Inflammatory macrophage (primary cell): Measurements from ENCODE around the gene MUC15.

Source experiments
- DNase-seq, 2 donors: peaks; one replicate each; pipeline ENCODE4 v3.0.0-alpha.2; 2020 to 2022

Gene MUC15

DNA sequence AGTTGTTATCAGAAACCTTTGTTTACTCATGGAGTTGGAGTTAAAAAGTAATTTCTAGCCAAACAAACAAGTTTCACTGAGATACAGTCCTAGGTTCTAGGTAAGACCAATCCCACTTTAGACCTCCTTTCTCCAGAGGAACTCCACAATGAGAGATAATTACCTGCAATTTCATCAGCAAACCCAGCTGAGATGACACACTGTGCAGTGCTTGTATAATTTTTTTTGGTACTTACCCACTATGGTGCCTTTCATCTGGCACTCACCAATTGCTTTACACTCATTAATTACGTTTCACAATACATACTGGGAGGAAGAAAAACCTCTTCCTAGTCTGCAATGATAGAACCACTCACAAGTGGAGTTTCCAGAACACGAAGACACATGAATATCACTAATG lies 1.8 kb upstream of the MUC15 start:
- no peak for DNase-seq

DNA sequence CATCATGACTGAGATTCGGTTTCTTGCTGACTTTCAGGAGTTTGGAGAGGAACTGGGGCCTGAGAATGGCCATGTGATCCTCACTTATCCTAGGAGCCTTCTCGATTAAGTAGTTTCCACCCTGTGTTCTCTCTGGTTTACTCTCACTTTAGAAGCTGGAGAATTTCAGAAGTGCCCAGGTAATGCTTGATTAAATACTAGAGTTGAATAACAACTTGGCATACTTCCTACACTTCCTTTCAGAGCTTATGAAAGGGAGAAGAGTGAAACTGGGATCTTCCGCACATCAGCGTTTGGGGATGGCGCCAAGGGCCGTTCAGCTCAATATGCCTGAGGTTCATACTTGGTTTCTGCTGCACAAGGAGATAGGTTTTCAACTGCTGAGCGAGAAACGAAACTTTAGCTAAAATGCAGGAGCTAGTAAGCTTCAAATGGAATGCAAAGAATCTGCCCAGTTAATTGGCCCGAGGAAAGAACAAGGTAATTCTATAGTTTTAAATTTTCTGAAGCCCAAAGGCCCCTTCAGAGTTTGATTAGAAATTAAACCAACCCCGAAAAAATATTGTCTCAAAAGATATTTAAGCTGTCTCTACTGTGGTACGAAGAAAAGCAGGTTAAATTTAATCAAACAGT lies 823 bp upstream of the MUC15 start:
- DNase-seq = no peak

DNA sequence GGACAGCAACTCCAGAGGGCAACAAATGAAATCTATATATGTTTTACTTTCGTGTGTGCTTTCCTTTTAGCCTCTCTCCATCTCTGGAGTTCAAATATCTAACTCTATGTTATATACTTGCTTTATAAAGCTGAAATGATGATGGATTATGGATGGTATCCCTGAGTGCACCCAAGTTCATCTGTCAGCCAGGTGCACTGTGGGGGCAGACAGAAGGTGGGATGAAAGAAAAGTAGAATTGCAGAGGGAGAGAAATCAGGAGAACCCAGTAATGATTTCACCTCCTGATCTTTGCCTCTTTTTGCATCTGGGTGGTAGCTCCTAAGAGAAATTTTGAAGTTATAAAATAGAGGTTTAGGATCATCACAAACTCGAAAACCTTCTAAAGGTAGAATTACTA lies 2.4 kb downstream of the MUC15 start:
- no peak for DNase-seq

DNA sequence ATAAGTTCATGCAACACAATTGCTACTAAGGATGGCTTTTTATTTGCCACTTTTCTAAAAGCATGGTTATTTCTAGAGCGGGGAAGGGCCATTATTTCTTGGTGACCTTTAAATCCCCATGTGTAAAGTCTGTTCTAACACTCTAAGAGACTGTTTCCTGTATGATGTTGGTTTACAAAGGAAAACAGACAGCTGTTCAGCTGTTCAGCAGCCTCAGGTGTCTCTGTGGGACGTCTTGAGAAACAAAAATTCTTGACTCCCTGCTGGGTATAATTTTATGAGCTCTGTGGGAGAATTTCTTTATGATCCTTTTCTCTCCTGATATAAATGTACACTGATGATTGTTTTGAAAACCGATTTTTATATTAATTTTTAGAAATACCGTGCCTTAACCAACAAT lies 13.9 kb downstream of the MUC15 start:
- no peak for DNase-seq

DNA sequence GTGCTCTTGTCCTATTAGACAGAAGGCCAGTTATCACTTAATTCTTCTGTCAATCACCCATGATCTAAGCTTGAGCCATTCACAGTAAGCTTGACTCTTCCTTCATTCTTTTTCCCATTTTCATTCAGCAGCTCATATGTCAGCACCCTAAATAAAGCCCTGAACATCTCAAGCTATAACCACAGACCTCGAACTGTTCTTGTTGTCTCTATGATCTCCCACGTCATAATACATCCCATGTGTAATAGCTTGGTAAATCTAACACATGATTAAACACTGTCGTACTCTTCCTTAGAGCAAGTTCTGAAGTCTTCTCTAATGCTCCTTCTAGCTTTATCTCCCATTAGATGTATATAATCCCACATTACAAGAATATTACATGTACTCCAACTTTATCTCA lies 14.4 kb downstream of the MUC15 start:
- no peak for DNase-seq

DNA sequence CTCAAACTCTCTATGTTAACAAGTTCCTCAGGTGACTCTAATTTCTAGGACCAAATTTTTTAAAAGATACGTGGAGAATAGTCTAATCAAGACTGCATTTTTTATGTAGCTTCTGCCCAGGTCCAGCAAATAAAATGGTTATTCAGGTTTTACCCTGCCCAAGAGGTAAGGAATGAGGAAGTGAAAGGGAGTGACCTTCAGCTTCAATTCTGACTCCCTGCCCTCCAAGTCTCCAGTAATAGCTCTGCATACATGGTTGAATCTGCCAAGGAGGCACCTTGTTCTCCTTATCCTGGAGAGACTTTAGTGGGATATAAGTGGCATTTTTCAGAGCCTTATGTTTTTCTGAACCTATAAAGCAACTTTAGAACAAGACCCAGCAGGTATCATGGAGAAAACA lies 15.5 kb downstream of the MUC15 start:
- no peak for DNase-seq

DNA sequence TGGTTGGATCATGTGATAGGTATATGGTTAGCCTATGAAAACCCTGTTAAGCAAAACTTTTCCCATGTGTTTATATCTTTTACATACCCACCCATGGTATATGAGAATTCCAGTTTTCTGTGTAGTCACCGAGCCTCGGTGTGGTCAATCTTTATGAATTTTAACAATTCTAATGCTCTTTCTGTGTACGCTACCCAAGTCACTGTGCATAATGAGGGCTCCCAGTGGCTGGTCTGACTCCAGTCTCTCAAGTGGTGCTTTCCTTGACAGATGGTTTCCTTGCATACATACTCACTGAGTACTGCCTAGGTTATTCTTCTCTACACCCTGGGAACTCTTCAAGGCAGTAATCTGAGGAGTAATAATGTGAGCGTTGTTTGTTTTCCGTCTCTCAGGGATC lies 17.6 kb downstream of the MUC15 start:
- DNase-seq = no peak

DNA sequence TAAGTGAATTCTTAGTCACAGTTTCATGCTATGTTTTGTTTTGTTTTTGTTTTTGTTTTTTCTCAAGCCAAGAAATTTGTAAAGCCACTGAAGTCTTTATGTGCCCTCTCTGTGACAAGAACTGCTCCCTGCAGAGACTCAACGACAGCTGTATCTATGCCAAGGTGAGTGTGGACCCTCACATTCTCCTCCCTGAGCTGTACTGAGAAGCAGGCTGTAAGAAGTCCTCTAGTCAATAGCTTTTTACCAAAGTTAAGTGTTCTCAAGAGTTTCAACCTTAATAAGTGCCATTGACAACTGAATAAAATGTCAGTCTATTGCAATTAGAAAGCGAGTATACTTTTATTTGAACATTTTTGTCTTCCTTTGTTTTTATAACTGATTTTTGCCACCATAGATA lies 18.9 kb downstream of the MUC15 start:
- DNase-seq = no peak

DNA sequence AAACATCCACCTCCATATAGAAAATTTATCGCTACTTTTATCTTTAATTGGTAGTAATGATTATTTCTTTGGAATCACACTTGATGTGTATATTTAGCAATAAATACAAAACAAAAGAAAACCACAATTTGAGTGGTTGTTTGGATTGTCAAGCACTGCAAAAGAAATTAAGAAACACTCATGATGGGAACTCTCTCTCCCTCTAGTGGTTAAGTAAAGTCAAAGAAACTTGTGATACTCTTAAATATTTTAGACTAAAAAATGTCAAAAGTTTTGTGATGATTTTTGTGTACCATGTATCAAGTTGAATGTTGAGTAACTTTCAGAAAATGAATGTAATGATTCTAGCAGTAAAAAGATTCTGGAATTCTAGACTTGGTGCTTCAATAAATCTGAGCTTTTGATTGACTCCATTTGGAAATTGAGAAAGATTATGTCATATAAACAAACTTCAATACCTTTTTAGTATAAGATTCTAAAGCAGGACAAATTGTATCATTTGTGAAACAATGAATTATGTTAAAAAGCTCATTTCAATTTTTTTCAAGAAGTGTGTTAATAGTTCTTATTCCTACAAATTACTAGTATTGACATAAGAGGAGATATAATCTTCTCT lies 20.8 kb downstream of the MUC15 start:
- DNase-seq = no peak

DNA sequence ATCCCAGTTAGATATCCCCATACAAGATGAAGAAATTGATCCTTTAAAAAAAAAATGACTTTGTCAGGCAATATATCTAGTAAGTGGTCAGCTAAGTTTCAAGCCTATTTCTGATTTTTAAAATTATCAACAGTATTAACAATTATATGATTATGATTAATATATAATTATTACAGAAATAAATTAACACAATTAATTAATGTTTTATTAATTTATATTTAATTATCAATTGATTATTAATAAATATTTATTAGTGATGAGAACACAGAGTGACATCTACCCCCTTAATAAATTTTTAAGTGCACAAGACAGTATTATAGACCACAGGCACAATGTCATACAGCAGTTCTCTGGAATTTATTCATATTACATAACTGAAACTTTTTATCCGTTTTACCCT lies 22.0 kb downstream of the MUC15 start:
- no peak for DNase-seq

DNA sequence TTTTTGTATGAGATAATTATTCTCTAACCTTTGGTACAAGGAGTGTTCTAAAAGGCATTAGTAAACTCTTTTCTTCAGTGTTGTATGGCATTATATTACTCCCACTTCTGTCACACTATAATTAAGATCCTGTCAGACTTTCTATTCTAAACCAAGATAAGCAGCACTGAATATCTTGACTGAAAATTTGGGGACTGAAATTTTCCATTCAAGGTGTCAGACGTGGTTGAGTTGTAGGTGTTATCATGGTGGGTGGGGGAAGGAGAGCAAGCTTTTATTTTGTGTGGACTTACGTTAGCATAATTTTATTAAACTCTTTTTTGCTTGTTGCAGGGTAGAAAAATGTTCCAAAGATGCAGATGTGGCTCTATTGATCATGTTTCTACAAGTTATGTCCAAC lies 22.9 kb downstream of the MUC15 start:
- DNase-seq = no peak

DNA sequence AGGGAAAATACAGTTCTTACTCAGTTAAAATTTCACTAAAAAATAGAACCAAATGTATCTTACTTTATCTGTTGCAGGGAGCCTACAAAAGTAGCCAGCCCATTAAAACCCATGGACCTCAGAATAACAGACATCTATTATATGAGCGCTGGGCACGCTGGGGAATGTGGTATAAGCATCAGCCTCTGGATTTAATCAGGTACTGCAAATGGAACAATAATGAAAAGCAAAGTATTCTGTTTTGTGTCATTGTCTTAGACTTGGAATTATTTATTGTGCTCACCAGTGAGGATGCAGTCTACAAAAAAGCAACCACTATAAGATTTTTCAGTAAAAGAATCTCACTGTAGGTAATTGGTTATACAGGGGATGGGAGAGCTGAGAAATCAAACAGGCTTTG lies 30.2 kb downstream of the MUC15 start:
- DNase-seq = no peak

DNA sequence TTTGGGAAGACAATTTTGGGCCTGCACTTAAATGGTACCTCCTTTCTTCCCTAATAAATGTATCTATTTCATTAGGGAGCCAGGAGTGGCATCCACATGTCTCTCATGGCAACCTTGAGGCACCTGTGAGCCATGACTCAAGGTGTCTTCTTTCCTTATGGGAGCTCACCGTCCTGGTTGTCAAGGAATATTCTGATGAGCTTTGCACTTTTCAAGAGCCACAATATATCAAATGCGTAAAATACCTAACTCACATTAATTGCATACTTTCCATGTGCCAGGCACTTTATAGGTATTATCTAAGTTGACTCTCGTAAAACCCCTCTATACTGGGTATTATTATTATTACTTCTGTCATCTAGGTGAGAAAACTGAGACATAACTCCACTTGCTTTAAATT lies 32.5 kb downstream of the MUC15 start:
- no peak for DNase-seq

DNA sequence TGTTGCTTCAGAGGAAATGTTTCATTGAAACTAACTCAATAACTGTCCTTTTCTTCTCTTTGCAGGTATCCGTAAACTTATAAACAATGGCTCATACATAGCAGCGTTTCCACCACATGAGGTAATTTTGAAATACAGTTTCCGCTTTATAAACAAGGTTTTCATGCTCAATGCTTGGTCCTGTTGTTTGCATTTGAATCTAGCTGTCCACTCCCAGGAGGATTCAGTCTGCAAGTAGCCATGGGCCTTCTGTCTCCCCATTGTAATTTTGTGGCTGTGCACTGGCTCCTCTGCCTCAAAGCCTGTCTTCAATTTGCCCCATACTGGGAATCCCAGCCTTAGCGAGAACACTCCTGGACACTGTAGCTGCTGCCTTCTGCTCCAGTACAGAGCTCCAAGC lies 34.7 kb downstream of the MUC15 start:
- DNase-seq = no peak

DNA sequence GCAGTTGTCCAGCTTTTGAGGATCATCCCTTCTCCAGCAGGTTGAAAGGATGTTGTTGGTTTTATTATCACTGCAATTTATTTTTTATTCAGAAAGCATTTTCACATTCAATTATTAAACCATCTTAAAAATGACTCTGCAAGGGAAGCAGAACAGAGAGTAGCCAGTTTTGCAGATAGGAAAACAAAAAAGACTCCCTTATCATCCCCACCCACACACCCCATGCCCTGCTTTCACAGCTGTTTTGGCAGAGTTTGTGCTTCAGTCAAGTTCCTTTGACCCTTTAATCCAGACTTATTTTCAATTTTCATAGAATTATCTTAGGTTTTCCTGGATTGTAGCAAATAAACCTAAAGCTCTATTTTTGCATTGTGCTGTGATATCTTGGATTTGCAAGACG lies 44.4 kb downstream of the MUC15 start:
- DNase-seq = no peak

DNA sequence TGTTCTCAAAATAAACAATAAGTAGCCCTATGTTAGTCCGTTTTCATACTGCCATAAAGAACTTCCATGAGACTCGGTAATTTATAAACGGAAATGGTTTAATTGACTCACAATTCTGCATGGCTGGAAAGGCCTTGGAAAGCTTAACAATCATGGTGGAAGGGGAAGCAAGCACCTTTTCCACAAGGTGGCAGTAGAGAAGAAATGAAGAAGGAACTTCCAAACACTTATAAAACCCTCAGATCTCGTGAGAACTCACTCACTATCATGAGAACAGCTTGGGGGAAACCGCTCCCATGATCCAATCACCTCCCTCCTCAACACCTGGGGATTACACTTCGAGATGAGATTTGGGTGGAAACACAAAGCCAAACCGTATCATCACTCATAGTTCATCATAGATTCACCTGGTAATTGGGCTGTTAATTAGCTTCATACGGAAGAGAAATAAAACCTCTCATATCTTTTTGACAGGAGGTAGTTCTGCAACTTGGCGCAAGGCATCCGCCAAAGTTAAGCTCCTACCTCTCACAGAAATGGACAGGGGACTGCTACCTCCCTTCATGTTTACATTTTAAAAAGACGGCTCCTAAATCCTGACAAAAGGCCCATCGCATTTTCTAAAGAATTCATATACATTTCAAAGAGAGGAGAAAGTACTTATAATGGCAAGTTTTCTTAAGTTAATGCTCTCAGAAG lies 49.0 kb downstream of the MUC15 start:
- no peak for DNase-seq

DNA sequence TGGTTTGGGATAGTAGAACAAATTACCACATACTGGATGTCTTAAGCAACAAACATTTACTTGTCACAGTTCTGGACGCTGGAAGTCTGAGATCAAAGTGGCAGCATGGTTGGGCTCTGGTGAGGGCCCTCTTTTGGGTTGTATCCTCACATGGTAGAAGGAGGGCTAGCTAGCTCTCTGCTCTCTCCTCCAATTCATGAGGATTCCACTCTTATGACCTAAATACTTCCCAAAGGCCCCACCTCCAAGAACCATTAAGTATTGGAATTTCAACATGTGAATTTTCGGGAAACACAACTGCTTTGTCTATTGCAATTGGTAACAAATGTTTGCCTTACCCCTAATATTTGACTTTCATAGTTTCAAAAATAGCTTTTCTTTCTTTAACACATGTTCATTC lies 52.6 kb downstream of the MUC15 start:
- DNase-seq = no peak

DNA sequence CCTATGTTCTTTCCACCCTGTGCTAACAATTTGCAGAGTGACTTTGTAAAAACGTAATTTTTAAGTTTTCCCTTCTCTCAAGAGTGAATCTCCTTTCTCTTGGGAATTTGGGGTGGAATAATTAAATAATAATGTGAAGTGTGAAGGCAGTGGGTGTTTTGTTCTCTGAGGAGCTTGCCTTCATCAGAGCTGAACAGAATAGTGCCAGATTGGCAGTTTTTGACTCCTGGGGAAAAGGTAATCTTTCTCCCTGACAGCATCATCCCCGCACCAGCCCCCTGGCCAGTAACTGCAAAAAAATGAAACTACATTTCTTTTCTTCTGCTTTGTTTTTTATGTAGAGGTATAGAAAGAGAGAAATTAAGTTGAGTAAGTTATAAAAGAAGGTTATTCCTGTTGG lies 59.9 kb downstream of the MUC15 start:
- no peak for DNase-seq

DNA sequence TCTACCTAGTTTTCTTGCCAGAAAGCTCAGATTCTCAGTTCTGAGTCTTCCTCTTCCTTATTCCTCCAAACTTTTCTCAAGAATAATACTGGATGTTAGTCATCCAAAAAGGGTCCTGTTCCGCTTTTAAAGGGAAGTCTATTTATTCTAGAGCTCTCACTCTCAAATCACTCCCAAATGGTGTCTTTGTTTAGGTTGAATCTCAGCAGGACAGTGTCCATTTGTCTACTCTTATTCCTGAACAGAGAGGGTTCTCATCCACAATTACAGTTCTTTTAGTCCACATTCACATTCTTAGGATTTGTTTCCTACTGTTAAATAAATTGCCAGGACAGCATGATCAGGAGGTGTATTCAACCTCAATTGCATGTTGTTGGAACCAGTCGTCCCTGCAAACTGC lies 61.3 kb downstream of the MUC15 start:
- DNase-seq = no peak

DNA sequence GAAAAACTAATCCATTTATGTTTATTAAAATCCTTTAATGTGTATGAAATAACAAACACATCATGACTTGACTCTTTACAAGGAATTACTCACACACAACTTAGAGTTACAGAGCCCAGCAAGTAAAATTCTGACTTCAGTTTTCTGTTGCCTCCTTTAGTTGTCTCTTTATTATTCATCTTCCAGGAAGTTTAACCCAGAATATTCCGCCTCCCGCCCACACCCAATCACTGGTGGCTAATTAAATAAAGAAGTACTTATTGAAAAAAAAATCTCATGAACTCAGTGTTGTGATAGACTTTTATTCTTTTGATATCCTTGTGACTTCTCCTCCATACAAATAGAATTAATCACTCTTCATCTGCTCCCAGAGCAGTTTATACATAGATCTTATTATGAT lies 61.9 kb downstream of the MUC15 start:
- DNase-seq = no peak
